Measurements from ENCODE around the gene CD2BP2.

GRCh38 chr16:30378236-30379157, 23.4 kb upstream of the CD2BP2 start:
- TF ChIP-seq CTCF (conservative IDR thresholded peaks at IDR 0.05; ENCODE audit: low read length) (peak; percentile 21; the same call in 1 of the 2 replicates), EZH2phosphoT487 (IDR thresholded peaks at IDR 0.05; ENCODE audit: borderline replicate concordance) (no peak)

All from Loucy (cell line).